HepG2 (cell line): ENCODE measurements around the gene VSIG8. TPM values are rescaled to one million over a fixed set of nuclear protein-coding genes. Genes with fewer than 3 reads are reported as not detected.

Experiments used
- ATAC-seq: fragments of 200-7000 bp; cut with Tn5 transposase; 3 replicates; pipeline ENCODE4 v1.9.1; 2020; ENCODE audit warnings: mild to moderate bottlenecking, moderate library complexity
- BruUV-seq: library from RNA; stranded (reverse); fragments of 400-500 nt; replicated peaks from 2 replicates; lab custom pipeline; 2021; lab: Mats Ljungman, UMichigan
- CTCF ChIA-PET: fragments of 300-600 bp; formaldehyde crosslinking; extraction: SDS; loops from one replicate; lab custom pipeline; 2021; ENCODE audit warnings: low total read pairs, inconsistent platforms, low intra/inter-chr PET ratio; lab: Yijun Ruan, JAX
- POLR2A ChIA-PET: fragments of 350-600 bp; sonication (Branson Sonifier 250); formaldehyde crosslinking; loops from one replicate; lab custom pipeline; 2020; ENCODE audit warnings: antibody characterized with exemption, inconsistent platforms; lab: Yijun Ruan, JAX
- DNase-seq: peaks from one replicate; pipeline ENCODE4 v3.0.0-alpha.2; 2015; ENCODE audit warnings: low spot score
- FAIRE-seq: peaks from 3 replicates; lab custom pipeline; 2011; peaks lifted over from hg19 to GRCh38; lab: Jason Lieb, UNC
- H2AFZ ChIP-seq: one replicate; pipeline ENCODE4 v1.6.1; 2011; ENCODE audit warnings: low read length, inconsistent platforms
- H3K27ac ChIP-seq: fragments of 300-600 bp; 3 replicates; pipeline ENCODE4 v1.8.0; 2011; ENCODE audit warnings: mixed run types, mild to moderate bottlenecking, mixed read lengths, low read length, inconsistent platforms; ENCODE audit not compliant: insufficient read depth; ENCODE audit errors: extremely low read length
- H3K27me3 ChIP-seq, 2 experiments: fragments of 200-600 bp in 1 of 2; 2 replicates in 1 of 2; 3 replicates in 1 of 2; pipeline versions ENCODE4 v1.6.0 to v1.8.0; 2011; ENCODE audit warnings: low read length in 2 of 2, mild to moderate bottlenecking in 2 of 2, moderate library complexity in 2 of 2, inconsistent platforms in 1 of 2; ENCODE audit not compliant: insufficient read depth in 2 of 2, control insufficient read depth in 1 of 2
- H3K36me3 ChIP-seq, 2 experiments: fragments of 200-600 bp in 1 of 2; replicated peaks in 1 of 2; 2 replicates in 1 of 2; 3 replicates in 1 of 2; pipeline versions ENCODE4 v1.5.1 to v1.8.0; 2011; ENCODE audit warnings: low read length in 2 of 2, inconsistent platforms in 1 of 2; ENCODE audit not compliant: insufficient read depth in 2 of 2, control insufficient read depth in 1 of 2
- H3K4me1 ChIP-seq: 2 replicates; pipeline ENCODE4 v1.5.1; 2012; ENCODE audit warnings: low read length, inconsistent platforms; ENCODE audit not compliant: insufficient read depth
- H3K4me2 ChIP-seq: 2 replicates; pipeline ENCODE4 v1.6.0; 2011; ENCODE audit warnings: low read depth, low read length, inconsistent platforms
- H3K4me3 ChIP-seq, 3 experiments: fragments of 200-600 bp in 1 of 3; sonication (generic), shearing (Covaris generic) in 1 of 3; replicated peaks in 1 of 3; 2 replicates each; pipeline ENCODE4 v1.5.1; 2011 to 2016; ENCODE audit warnings: low read length in 3 of 3, inconsistent platforms in 2 of 3, low read depth in 2 of 3, mild to moderate bottlenecking in 2 of 3, control low read depth in 1 of 3, mixed read lengths in 1 of 3; ENCODE audit not compliant: insufficient read depth in 1 of 3
- H3K79me2 ChIP-seq: one replicate; pipeline ENCODE4 v1.6.1; 2011; ENCODE audit warnings: low read length, inconsistent platforms; ENCODE audit not compliant: insufficient read depth
- H3K9ac ChIP-seq: 2 replicates; pipeline ENCODE4 v1.6.0; 2011; ENCODE audit warnings: mild to moderate bottlenecking, low read depth, low read length, inconsistent platforms; ENCODE audit not compliant: insufficient read depth
- H3K9me3 ChIP-seq: 2 replicates; pipeline ENCODE4 v1.5.1; 2012; ENCODE audit warnings: mild to moderate bottlenecking, low read length
- H4K20me1 ChIP-seq: 2 replicates; pipeline ENCODE4 v1.6.0; 2011; ENCODE audit warnings: inconsistent platforms, mild to moderate bottlenecking, low read length, moderate library complexity; ENCODE audit not compliant: insufficient read depth
- ATF2 ChIP-seq: sonication (generic); formaldehyde crosslinking; IDR thresholded peaks from 2 replicates; pipeline ENCODE4 v1.4.0; 2020; ENCODE audit warnings: missing genetic modification reagents
- CREB1 ChIP-seq, 2 experiments: fragments of 450-650 bp in 1 of 2; IDR thresholded peaks; 2 replicates each; pipeline ENCODE4 v1.6.1; 2016 to 2017; ENCODE audit warnings: control low read depth in 1 of 2, mild to moderate bottlenecking in 1 of 2, missing compliant biosample characterization in 1 of 2, missing genetic modification characterization in 1 of 2
- ELF4 ChIP-seq: sonication (generic); formaldehyde crosslinking; IDR thresholded peaks from 2 replicates; pipeline ENCODE4 v1.5.0; 2020; ENCODE audit warnings: missing genetic modification reagents, mild to moderate bottlenecking, moderate library complexity, borderline replicate concordance
- EP300 ChIP-seq, 3 experiments: sonication (generic) in 1 of 3; formaldehyde crosslinking in 1 of 3; IDR thresholded peaks; 2 replicates each; pipeline versions ENCODE4 v1.5.1 to v1.6.1; 2011 to 2020; ENCODE audit warnings: low read depth in 2 of 3, low read length in 2 of 3, borderline replicate concordance in 1 of 3, improper control_type of control experiment in 1 of 3, mild to moderate bottlenecking in 1 of 3, missing genetic modification reagents in 1 of 3, moderate library complexity in 1 of 3
- IRF9 ChIP-seq: sonication (generic); formaldehyde crosslinking; IDR thresholded peaks from 2 replicates; pipeline ENCODE4 v1.8.0; 2022; ENCODE audit warnings: missing genetic modification reagents, mild to moderate bottlenecking, borderline replicate concordance
- KDM3A ChIP-seq: IDR thresholded peaks from 2 replicates; pipeline ENCODE4 v1.6.1; 2018; ENCODE audit warnings: low read depth, missing compliant biosample characterization
- KDM5B ChIP-seq: sonication (generic); formaldehyde crosslinking; IDR thresholded peaks from 2 replicates; pipeline ENCODE4 v1.4.0; 2020; ENCODE audit warnings: missing genetic modification reagents, mild to moderate bottlenecking, borderline replicate concordance
- NAIF1 ChIP-seq: sonication (generic); formaldehyde crosslinking; IDR thresholded peaks from 2 replicates; pipeline ENCODE4 v1.5.0; 2020; ENCODE audit warnings: mild to moderate bottlenecking, missing genetic modification reagents, borderline replicate concordance
- RAD51 ChIP-seq: fragments of 450-650 bp; IDR thresholded peaks from 2 replicates; pipeline ENCODE4 v1.6.1; 2016; ENCODE audit warnings: borderline replicate concordance
- SRSF1 ChIP-seq: fragments of 200-400 bp; formaldehyde crosslinking; optimal IDR thresholded peaks from 2 replicates; pipeline ENCODE3; 2017; ENCODE audit warnings: mild to moderate bottlenecking, low read depth, low read length, moderate library complexity
- TRIM22 ChIP-seq: fragments of 450-650 bp; IDR thresholded peaks from 2 replicates; pipeline ENCODE4 v1.6.1; 2017
- ZBTB43 ChIP-seq: sonication (generic); formaldehyde crosslinking; conservative IDR thresholded peaks from 2 replicates; pipeline ENCODE4 v1.4.0; 2020; ENCODE audit warnings: missing genetic modification reagents
- ZNF552 ChIP-seq: sonication (generic); formaldehyde crosslinking; IDR thresholded peaks from 2 replicates; pipeline ENCODE4 v1.9.0; 2022; ENCODE audit warnings: missing genetic modification reagents, mild to moderate bottlenecking, borderline replicate concordance
- ZNF557 ChIP-seq: sonication (generic); formaldehyde crosslinking; IDR thresholded peaks from 2 replicates; pipeline ENCODE4 v1.4.0; 2020; ENCODE audit warnings: missing genetic modification reagents
- WGBS: methylation state at CpG from one replicate; pipeline ENCODE4 v1.1.6; 2017; ENCODE audit warnings: low lambda C conversion rate; 5-methylcytosine and 5-hydroxymethylcytosine counted together
- in situ Hi-C: cut with HindIII; loops from 2 replicates; pipeline ENCODE4 v1.10.0; 2017; ENCODE audit warnings: low pct_unique_long_range_greater_than_20kb; ENCODE audit not compliant: extremely low pct_ligation_motif_present
- intact Hi-C: fragments of 100-400 bp; cut with micrococcal nuclease; formaldehyde crosslinking; loops from one replicate; pipeline ENCODE4 v1.10.0; 2022; ENCODE audit not compliant: unreplicated experiment
- polyA plus RNA-seq, 8 experiments: library from polyadenylated mRNA; depleted of rRNA in 3 of 8; stranded (reverse) in 7 of 8; unstranded in 1 of 8; fragments of >200 nt; fragmentation: Illumina TruSeq in 4 of 8; extraction: Trizol in 4 of 8; gene quantifications; 2 replicates each; pipeline versions ENCODE4 v1.2.1 to v1.2.3, GENCODE V29; 2011 to 2016; ENCODE audit warnings: low read depth in 4 of 8, missing spikeins in 1 of 8, mixed read lengths in 1 of 8; ENCODE audit not compliant: insufficient read depth in 1 of 8
- total RNA-seq, 5 experiments: library from RNA; depleted of rRNA; stranded (reverse); fragments of >200 nt; fragmentation: Illumina TruSeq; extraction: Trizol; gene quantifications; 2 replicates each; pipeline ENCODE4 v1.2.3, GENCODE V29; 2016; ENCODE audit warnings: low read depth in 1 of 5

Gene VSIG8
- total and polyA plus RNA-seq, 2 of the 13 experiments (the other 11 are each of a cell fraction or from before 2014, with no cell fraction given), result not detected

- no peak for ATAC-seq
- BruUV-seq, result no TSS peak
- H2AFZ ChIP-seq, result no peak overlapping the region
- no peak overlapping the region for H3K27ac ChIP-seq
- H3K27me3 ChIP-seq, result peaks cover 3 to 12% of the 10 kb centered on the region in 2 experiments; a peak in 4 of 5 replicates
- TF ChIP-seq ELF4 (CRISPR knock-in tag), result no peak
- no peak for TF ChIP-seq IRF9 (CRISPR knock-in tag)
- no peak for TF ChIP-seq ZNF557
- no peak for TF ChIP-seq SRSF1
- TF ChIP-seq KDM3A (CRISPR knock-in tag), result no peak
- no peak for TF ChIP-seq KDM5B (CRISPR knock-in tag)
- no peak for TF ChIP-seq RAD51
- no peak for TF ChIP-seq NAIF1 (CRISPR knock-in tag)
- no peak for TF ChIP-seq CREB1 (IDR thresholded peaks at IDR 0.05)
- no peak for TF ChIP-seq CREB1 (CRISPR knock-in tag; IDR thresholded peaks at IDR 0.05)
- no peak for TF ChIP-seq ATF2 (CRISPR knock-in tag)
- TF ChIP-seq ZBTB43 (CRISPR knock-in tag), result no peak
- TF ChIP-seq EP300 (IDR thresholded peaks at IDR 0.05; ENCODE audit: low read depth in 2 of 2, low read length in 2 of 2), result no peak
- TF ChIP-seq EP300 (CRISPR knock-in tag; IDR thresholded peaks at IDR 0.05; ENCODE audit: borderline replicate concordance), result no peak
- TF ChIP-seq ZNF552, result no peak
- no peak for TF ChIP-seq TRIM22
- TF ChIP-seq, all 625 proteins: peak for 0
- in situ Hi-C loops (no loop called here), intact Hi-C loops (no loop called here)
- no peak overlapping the region for H3K4me3 ChIP-seq
- H4K20me1 ChIP-seq, result no peaks in the 10 kb centered on the region
- H3K4me2 ChIP-seq, result no peak overlapping the region
- H3K9ac ChIP-seq, result no peak overlapping the region
- FAIRE-seq (no peak), DNase-seq (no peak)
- no peaks in the 10 kb centered on the region for H3K9me3 ChIP-seq
- CTCF ChIA-PET, result no interaction called here
- H3K36me3 ChIP-seq, result no peaks in the 10 kb centered on the region
- H3K4me1 ChIP-seq, result no peaks in the 10 kb centered on the region
- POLR2A ChIA-PET, result no interaction called here
- 24% methylated on average over 14 of the region's 15 CpGs for WGBS
- H3K79me2 ChIP-seq, result no peaks in the 10 kb centered on the region
Observed at GRCh38 chr1:159872891-159873290, 10.4 kb upstream of the VSIG8 start.
